GM18507 (cell line): ENCODE data around the gene TREML1.
"Not testable (repeated sequence)": the region's sequence is repeated elsewhere in the genome, so short reads cannot be mapped to it uniquely, and the experiment has no call there.

Experiments
- DNase-seq: peaks from one replicate; pipeline ENCODE4 v3.0.0; 2011; ENCODE audit warnings: low read depth; ENCODE audit not compliant: insufficient read length; ENCODE audit errors: extremely low spot score
- FAIRE-seq: peaks from 2 replicates; lab custom pipeline; 2011; peaks lifted over from hg19 to GRCh38; lab: Jason Lieb, UNC

Gene TREML1

GRCh38 chr6:41157323-41157722, 3.2 kb upstream of the TREML1 start:
- FAIRE-seq (no peak), DNase-seq (no peak)

DNA sequence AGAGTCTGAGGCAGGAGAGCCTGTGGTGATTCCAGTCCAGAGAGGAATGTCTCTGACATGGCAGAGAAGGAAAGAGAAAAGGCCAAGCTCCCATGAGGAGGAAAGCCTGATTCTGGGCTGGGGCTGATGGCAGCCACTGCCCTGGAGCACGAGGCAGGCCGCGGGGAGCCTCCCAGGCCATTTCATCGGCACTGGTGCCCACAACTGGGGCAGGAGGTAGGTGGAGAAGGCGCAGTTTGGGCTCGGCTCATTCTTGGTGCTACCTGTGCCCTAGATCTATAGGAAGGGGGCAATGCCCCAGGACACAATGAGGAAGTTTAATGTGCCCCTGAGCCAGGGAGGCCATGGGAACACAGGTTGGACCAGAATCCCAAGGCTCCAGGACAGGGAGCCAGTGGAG, 2.6 kb upstream of the TREML1 start:
- DNase-seq (no peak), FAIRE-seq (no peak)

GRCh38 chr6:41156001-41156400, 1.9 kb upstream of the TREML1 start:
- FAIRE-seq, result no peak

DNA sequence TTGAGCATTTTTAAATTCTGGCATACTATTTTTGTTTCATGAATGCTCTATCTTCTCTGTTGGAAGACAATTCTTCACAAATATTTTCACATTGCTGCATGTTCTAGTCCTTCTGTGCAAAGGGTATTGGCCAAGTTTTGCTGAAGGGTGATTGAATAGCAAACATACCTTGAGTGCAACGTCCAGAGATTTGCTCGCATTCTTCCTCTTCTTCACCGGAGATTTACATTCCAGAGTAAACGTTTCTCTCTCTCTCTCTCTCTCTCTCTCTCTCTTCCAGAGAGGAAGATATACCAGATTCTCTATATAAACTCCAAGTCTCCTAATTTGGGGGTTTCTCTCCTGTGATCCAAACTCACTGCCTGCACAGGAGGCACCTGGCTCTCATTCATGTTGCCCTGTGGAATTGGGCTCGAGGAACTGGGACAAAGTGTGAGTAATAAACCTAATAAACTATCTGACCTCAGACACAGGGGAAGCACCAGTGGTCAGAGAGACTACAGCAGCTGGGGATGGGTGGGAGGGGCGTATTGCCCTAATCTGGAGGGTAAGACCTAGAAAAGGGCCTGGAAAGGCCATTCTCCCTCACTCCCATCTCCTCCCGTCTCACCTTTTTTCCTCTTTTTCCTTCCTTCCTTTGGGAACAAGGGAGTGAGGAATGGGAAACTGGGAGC, 1.1 kb upstream of the TREML1 start:
- DNase-seq (no peak), FAIRE-seq (no peak)

More at GRCh38 chr6:41156001-41156400, 1.9 kb upstream of the TREML1 start:
- no peak for DNase-seq

DNA sequence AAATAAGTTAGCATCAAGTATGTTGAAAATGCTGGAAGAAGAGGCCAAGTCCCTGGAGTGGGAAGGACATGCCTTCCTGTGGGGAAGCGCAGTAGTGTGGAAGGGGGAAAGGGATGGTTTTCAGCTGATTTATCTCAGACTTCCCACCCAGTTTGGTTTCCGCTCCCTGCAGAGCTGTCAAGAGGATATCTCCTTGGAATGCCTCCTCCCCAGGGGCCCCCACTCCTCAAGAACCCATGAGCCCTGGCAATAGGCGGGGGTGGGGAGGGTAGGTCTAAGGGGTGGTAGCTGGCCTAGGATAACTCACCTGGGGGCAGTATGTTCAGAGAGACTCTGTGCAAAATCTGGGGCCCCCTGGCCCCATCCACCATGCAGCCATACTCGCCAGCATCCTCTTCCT, 696 bp downstream of the TREML1 start:
- DNase-seq (no peak), FAIRE-seq (no peak)

- no peak for FAIRE-seq
Observed at GRCh38 chr6:41150671-41151070, 3.5 kb downstream of the TREML1 start.

DNA sequence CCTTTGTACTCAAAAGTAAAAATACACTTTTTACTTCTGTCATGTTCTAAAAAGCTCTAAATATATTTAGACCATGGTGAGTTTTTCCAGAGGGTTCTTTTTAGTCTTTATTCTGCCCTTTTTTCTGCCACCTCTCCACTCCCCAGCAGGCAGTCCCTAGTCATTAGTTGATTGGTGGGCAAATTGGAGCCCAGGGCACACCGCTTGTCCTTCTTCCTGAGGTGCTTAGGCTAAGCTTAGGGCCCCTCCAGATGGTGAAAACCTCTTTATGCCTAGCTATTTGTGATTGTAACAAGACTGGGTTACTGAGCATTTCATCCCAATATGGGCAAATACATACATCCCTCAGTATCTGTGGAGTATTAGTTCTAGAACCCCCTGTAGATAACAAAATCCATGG, 6.2 kb downstream of the TREML1 start:
- DNase-seq (no peak), FAIRE-seq (no peak)

More at GRCh38 chr6:41150671-41151070, 3.5 kb downstream of the TREML1 start:
- DNase-seq, result no peak

GRCh38 chr6:41136911-41137310, 17.2 kb downstream of the TREML1 start:
- DNase-seq, result no peak
- no peak for FAIRE-seq

GRCh38 chr6:41135062-41135832, 18.9 kb downstream of the TREML1 start:
- FAIRE-seq (no peak), DNase-seq (no peak)

- DNase-seq, result no peak
- no peak for FAIRE-seq
Observed at GRCh38 chr6:41132254-41132653, 21.9 kb downstream of the TREML1 start.

GRCh38 chr6:41125282-41125681, 28.9 kb downstream of the TREML1 start:
- DNase-seq (no peak), FAIRE-seq (no peak)

DNA sequence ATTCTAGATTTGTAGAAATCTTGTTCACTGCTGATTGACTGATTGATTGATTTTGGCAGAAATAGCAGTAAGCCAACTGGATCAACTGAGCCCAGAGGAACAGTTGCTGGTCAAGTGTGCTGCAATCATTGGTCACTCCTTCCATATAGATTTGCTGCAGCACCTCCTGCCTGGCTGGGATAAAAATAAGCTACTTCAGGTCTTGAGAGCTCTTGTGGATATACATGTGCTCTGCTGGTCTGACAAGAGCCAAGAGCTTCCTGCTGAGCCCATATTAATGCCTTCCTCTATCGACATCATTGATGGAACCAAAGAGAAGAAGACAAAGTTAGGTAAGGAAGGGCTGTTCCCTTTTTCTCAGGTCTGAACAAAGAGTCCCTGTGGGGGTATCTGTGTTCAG, 31.2 kb downstream of the TREML1 start:
- DNase-seq (no peak), FAIRE-seq (no peak)

GRCh38 chr6:41122373-41122772, 31.8 kb downstream of the TREML1 start:
- FAIRE-seq (no peak), DNase-seq (no peak)

GRCh38 chr6:41120058-41120457, 34.1 kb downstream of the TREML1 start:
- FAIRE-seq, result no peak
- no peak for DNase-seq

DNA sequence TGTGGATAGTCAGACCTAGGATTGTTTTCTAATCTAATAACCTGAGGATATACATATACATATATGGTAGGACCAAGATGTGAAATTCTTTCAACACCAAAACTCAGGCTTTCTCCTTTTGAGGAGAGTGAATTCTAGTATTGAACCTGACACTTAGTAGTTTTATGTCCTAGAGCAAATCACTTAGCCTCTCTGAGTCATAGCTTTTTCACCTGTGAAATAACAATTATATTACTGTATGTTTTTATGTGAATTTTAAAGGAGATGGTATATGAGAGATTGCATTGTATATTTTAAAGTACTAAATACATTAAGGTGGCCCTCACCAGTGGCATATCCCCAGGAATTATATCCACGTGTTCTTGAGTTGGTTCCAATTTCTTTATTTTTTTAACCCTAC, 34.6 kb downstream of the TREML1 start:
- FAIRE-seq (no peak), DNase-seq (no peak)

DNA sequence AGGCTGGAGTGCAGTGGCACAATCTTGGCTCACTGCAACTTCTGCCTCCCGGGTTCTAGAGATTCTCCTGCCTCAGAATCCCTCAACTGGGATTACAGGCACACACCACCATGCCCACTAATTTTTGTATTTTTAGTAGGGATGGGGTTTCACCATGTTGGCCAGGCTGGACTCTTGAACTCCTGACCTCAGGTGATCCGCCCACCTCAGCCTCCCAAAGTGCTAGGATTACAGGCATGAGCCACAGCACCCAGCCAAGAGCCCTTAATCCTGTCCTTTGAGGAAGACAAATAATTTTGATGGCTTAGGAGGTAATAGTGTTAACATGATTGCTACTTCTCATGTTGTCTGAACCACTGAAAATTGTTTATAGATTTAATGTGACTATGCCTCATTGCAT, 39.1 kb downstream of the TREML1 start:
- not testable (repeated sequence) for DNase-seq, FAIRE-seq

DNA sequence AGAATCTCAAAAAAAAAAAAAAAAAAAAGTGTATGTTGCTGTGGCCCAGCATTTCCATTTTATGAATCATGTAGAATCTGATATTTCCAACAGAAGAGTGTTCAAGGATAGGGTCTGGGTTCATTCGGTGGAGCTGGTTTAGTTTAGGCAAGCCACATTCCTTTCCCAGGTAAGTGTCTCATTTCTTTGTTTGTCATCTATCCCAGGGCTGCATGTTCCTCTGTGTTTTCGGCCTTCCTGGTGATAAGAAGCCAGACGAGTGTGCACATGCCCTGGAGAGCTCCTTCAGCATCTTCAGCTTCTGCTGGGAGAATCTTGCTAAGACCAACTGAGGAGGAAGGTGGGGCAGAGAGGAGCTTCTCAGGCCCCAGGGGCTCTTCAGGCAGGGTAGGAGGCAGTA, 43.1 kb downstream of the TREML1 start:
- no peak for DNase-seq
- no peak for FAIRE-seq

DNA sequence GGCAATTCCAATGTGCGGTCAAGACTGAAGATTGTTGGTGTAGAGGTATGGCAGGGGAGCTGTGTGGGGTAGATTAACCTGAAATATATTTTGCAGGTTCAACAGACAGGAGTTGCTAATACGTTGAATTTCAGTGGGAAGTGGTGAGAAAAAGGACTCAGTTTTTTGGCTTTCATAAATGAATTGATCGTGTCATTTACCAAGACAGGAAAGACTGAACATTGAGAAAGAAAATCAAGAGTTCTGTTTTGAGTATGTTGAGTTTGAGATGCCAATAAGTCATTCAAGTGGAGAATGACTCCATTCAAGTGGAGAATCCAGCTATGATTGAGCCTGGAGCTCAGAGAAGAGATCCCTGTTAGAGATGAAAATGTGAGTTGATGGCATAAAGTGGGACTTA, 50.3 kb downstream of the TREML1 start:
- no peak for FAIRE-seq

GRCh38 chr6:41100871-41101287, 53.3 kb downstream of the TREML1 start:
- no peak for FAIRE-seq
- DNase-seq, result no peak

More for the DNA sequence above, 50.3 kb downstream of the TREML1 start:
- DNase-seq, result no peak
